Natural killer cell (primary cell): Measurements from ENCODE around the gene MAIP1. TPM values are rescaled to one million over a fixed set of nuclear protein-coding genes. Genes with fewer than 3 reads are reported as not detected.

Source experiments
- ATAC-seq, 3 donors: fragments of 150-1000 bp in 2 of 3; fragments of 200-7000 bp in 1 of 3; cut with Tn5 transposase; 1 replicate in 1 of 3; 2 replicates in 2 of 3; pipeline ENCODE4 v1.10.0; 2021; ENCODE audit warnings: mild to moderate bottlenecking in 2 of 3, moderate library complexity in 2 of 3
- DNase-seq, 2 donors: peaks; one replicate each; pipeline versions ENCODE4 v3.0.0 to v3.0.0-alpha.2; 2013 to 2021; ENCODE audit warnings: mixed read lengths in 1 of 2
- H3K27ac ChIP-seq: one replicate; pipeline ENCODE4 v1.5.1; 2013; ENCODE audit warnings: mild to moderate bottlenecking, low read length
- H3K27me3 ChIP-seq: one replicate; pipeline ENCODE4 v1.6.1; 2013; ENCODE audit warnings: low read length; ENCODE audit not compliant: control insufficient read depth, insufficient read depth
- H3K36me3 ChIP-seq: one replicate; pipeline ENCODE4 v1.6.1; 2013; ENCODE audit warnings: low read length; ENCODE audit not compliant: control insufficient read depth, insufficient read depth
- H3K4me1 ChIP-seq: one replicate; pipeline ENCODE4 v1.6.1; 2013; ENCODE audit warnings: low read length; ENCODE audit not compliant: control insufficient read depth, insufficient read depth
- H3K4me3 ChIP-seq: one replicate; pipeline ENCODE4 v1.5.1; 2013; ENCODE audit warnings: low read length
- H3K9me3 ChIP-seq: one replicate; pipeline ENCODE4 v1.6.1; 2013; ENCODE audit warnings: low read length; ENCODE audit not compliant: control insufficient read depth, insufficient read depth
- H3K27ac Mint-ChIP-seq, 2 donors: one replicate each; pipeline ENCODE4 v1.8.0; 2022; ENCODE audit warnings: mild to moderate bottlenecking in 2 of 2, mixed read lengths in 2 of 2, moderate library complexity in 1 of 2
- H3K27me3 Mint-ChIP-seq, 2 donors: one replicate each; pipeline ENCODE4 v1.8.0; 2022; ENCODE audit warnings: low read depth in 2 of 2, mixed read lengths in 2 of 2
- H3K36me3 Mint-ChIP-seq: one replicate; pipeline ENCODE4 v1.8.0; 2022; ENCODE audit warnings: mixed read lengths
- H3K4me1 Mint-ChIP-seq, 2 donors: one replicate each; pipeline ENCODE4 v1.8.0; 2022; ENCODE audit warnings: mixed read lengths in 2 of 2
- H3K4me3 Mint-ChIP-seq: one replicate; pipeline ENCODE4 v1.8.0; 2022; ENCODE audit warnings: mild to moderate bottlenecking, moderate library complexity, mixed read lengths
- H3K9me3 Mint-ChIP-seq, 2 donors: one replicate each; pipeline ENCODE4 v1.8.0; 2022; ENCODE audit warnings: mixed read lengths in 2 of 2
- WGBS: methylation state at CpG from one replicate; pipeline ENCODE4 v1.1.7; 2013; ENCODE audit warnings: missing lambda C conversion rate; ENCODE audit not compliant: insufficient coverage; 5-methylcytosine and 5-hydroxymethylcytosine counted together
- intact Hi-C: fragments of 100-400 bp; cut with micrococcal nuclease; formaldehyde crosslinking; loops from one replicate; pipeline ENCODE4 v1.14.2; 2022
- total RNA-seq, 4 donors: library from RNA; stranded (reverse); fragments of 120-200 nt in 1 of 4; gene quantifications; one replicate each; pipeline versions ENCODE4 v1.2.3 to v1.2.4, GENCODE V29; 2013 to 2022
- TF ChIP-seq, protein P1 (sequence below): fragments of 200-600 bp; IDR thresholded peaks from one replicate; pipeline ENCODE4 v1.8.0; 2022; ENCODE audit warnings: antibody characterized with exemption

MAIP1 gene
- total RNA-seq, 3 donors from 2014 or later (not counting 1 experiment from before 2014, with no cell fraction given), result 23.5 to 26.4 (median 23.6) TPM

DNA sequence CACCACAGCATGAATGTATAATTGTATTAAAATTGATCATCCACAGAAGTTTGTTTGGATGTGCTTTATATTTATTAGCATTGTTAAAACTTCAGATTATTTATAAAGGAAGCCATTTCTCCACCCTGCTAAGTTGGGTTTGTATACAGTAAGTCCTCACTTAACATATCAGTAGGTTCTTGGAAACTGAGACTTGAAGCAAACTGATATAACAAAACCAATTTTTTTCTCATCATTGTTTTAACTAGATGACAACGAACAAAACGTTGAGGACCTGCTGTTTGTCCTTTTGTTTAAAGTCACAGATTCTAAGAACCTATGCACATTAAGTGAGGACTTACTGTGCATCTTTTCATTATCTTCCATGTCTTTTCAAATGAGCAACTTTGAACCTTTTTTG lies 27.2 kb upstream of the MAIP1 start:
- ATAC-seq, result no peak
- Histone ChIP-seq H3K27ac (no peak overlapping the region), H3K36me3 (peaks cover 30% of the 10 kb centered on the region), H3K4me3 (no peak overlapping the region), H3K27me3 (no peaks in the 10 kb centered on the region), H3K9me3 (no peaks in the 10 kb centered on the region), H3K4me1 (no peaks in the 10 kb centered on the region)
- Mint-ChIP-seq H3K36me3 (no peaks in the 10 kb centered on the region), H3K27ac (peak overlapping the region; percentile 46 to 56), H3K27me3 (no peaks in the 10 kb centered on the region), H3K4me3 (no peak overlapping the region), H3K9me3 (no peaks in the 10 kb centered on the region), H3K4me1 (peaks cover 5 to 9% of the 10 kb centered on the region in 2 donors)
- 85% methylated on average over 2 of the region's 2 CpGs for WGBS
- TF ChIP-seq, protein P1, sequence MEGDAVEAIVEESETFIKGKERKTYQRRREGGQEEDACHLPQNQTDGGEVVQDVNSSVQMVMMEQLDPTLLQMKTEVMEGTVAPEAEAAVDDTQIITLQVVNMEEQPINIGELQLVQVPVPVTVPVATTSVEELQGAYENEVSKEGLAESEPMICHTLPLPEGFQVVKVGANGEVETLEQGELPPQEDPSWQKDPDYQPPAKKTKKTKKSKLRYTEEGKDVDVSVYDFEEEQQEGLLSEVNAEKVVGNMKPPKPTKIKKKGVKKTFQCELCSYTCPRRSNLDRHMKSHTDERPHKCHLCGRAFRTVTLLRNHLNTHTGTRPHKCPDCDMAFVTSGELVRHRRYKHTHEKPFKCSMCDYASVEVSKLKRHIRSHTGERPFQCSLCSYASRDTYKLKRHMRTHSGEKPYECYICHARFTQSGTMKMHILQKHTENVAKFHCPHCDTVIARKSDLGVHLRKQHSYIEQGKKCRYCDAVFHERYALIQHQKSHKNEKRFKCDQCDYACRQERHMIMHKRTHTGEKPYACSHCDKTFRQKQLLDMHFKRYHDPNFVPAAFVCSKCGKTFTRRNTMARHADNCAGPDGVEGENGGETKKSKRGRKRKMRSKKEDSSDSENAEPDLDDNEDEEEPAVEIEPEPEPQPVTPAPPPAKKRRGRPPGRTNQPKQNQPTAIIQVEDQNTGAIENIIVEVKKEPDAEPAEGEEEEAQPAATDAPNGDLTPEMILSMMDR, result no peak
- intact Hi-C loops, result no loop called here
- DNase-seq, result no peak

DNA sequence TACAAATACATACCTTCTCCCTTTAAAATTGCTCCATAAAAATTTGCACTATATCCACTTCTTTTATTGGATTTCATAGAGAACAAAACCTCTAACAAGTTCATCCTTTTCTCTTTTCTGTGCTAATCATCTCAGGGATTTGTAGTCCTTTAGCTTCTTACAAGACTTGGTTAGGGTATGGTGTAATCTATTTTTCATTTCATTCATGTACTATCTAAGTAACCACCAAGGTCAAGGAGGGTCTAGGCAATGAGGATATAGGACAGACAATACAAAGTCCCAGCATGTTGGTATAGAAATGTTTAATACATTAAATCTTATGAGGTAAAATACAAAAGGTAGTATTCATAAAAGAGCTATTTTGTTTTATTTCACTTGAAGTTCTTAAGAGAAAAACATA lies 26.8 kb upstream of the MAIP1 start:
- H3K27me3 ChIP-seq, result no peaks in the 10 kb centered on the region
- no peak overlapping the region for H3K4me3 ChIP-seq
- H3K36me3 ChIP-seq, result peaks cover 31% of the 10 kb centered on the region
- H3K9me3 Mint-ChIP-seq, result no peaks in the 10 kb centered on the region
- ATAC-seq (no peak), DNase-seq (no peak)
- H3K4me1 Mint-ChIP-seq, result peaks cover 5 to 8% of the 10 kb centered on the region in 2 donors
- intact Hi-C loops, result no loop called here
- H3K4me1 ChIP-seq, result no peaks in the 10 kb centered on the region
- H3K27ac Mint-ChIP-seq, result peak overlapping the region; percentile 46 to 56
- H3K4me3 Mint-ChIP-seq, result no peak overlapping the region
- H3K27ac ChIP-seq, result no peak overlapping the region
- no peaks in the 10 kb centered on the region for H3K27me3 Mint-ChIP-seq
- no peaks in the 10 kb centered on the region for H3K9me3 ChIP-seq
- TF ChIP-seq, protein P1, result no peak
- H3K36me3 Mint-ChIP-seq, result no peaks in the 10 kb centered on the region

DNA sequence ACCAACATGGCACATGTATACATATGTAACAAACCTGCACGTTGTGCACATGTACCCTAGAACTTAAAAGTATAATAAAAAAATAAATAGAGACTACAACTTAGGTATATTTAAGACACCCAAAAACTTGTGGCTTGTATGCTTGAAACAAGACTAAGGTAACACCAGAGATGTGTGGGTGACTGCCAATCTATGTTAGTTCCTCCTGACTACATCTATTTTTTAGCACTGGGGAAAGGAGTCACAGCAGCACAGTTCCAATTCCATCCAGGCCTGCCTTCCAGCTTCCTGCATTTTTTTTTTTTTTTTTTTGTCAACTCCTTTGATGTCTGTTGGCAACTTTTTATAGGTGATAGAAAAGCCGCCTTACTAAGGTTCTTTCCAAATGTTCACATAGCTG lies 26.1 kb upstream of the MAIP1 start:
- intact Hi-C loops, result no loop called here
- ATAC-seq, result no peak

More for the DNA sequence above, 26.1 kb upstream of the MAIP1 start:
- no peaks in the 10 kb centered on the region for H3K27me3 ChIP-seq
- DNase-seq, result no peak
- no peak overlapping the region for H3K27ac ChIP-seq
- peaks cover 31% of the 10 kb centered on the region for H3K36me3 ChIP-seq
- TF ChIP-seq, protein P1, result no peak
- no peak overlapping the region for H3K4me3 Mint-ChIP-seq
- WGBS, result 100% methylated on average over 1 of the region's 2 CpGs
- no peaks in the 10 kb centered on the region for H3K27me3 Mint-ChIP-seq
- no peaks in the 10 kb centered on the region for H3K9me3 ChIP-seq
- H3K4me1 Mint-ChIP-seq, result peaks cover 2 to 5% of the 10 kb centered on the region in 2 donors
- H3K4me3 ChIP-seq, result no peak overlapping the region
- peak overlapping the region in 1 of 2 donors; percentile 53 for H3K27ac Mint-ChIP-seq
- no peaks in the 10 kb centered on the region for H3K9me3 Mint-ChIP-seq
- H3K36me3 Mint-ChIP-seq, result no peaks in the 10 kb centered on the region
- no peaks in the 10 kb centered on the region for H3K4me1 ChIP-seq
